Testis (tissue), 2 donors: ENCODE results near the gene BST2.

Experiments used
- POLR2A ChIP-seq: fragments of 450-650 bp; IDR thresholded peaks from one replicate; pipeline ENCODE4 v1.6.1; 2017; ENCODE audit warnings: antibody characterized with exemption, mild to moderate bottlenecking, moderate library complexity
- TF ChIP-seq, protein P1 (sequence below), 3 experiments: fragments of 450-650 bp in 2 of 3; fragments of 200-600 bp in 1 of 3; sonication (generic) in 1 of 3; IDR thresholded peaks; one replicate each; pipeline ENCODE4 v1.5.1; 2016 to 2019; ENCODE audit warnings: antibody characterized with exemption in 3 of 3, mild to moderate bottlenecking in 2 of 3, moderate library complexity in 1 of 3

DNA sequence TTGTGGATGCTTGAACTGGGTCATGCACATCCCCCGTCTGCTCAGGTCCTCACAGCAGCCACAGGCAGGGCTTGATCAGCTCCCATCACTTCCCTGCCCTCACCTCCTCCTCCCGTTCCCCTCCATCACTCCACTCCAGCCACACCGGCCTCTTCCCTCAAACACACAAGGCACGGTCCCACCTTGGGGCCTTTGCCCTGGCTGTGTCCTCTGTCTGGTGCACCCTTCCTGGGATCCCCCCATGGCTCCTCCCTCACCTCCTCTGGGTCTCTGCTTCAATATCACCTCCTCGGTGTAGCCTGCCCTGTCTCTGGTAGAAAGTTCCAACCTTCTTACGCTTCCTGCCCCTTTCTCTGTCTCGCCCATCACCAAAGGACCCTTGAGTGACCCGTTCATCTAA is 52.0 kb downstream of the BST2 start:
- TF ChIP-seq, protein P1, sequence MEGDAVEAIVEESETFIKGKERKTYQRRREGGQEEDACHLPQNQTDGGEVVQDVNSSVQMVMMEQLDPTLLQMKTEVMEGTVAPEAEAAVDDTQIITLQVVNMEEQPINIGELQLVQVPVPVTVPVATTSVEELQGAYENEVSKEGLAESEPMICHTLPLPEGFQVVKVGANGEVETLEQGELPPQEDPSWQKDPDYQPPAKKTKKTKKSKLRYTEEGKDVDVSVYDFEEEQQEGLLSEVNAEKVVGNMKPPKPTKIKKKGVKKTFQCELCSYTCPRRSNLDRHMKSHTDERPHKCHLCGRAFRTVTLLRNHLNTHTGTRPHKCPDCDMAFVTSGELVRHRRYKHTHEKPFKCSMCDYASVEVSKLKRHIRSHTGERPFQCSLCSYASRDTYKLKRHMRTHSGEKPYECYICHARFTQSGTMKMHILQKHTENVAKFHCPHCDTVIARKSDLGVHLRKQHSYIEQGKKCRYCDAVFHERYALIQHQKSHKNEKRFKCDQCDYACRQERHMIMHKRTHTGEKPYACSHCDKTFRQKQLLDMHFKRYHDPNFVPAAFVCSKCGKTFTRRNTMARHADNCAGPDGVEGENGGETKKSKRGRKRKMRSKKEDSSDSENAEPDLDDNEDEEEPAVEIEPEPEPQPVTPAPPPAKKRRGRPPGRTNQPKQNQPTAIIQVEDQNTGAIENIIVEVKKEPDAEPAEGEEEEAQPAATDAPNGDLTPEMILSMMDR (IDR thresholded peaks at IDR 0.05), result no peak
- TF ChIP-seq POLR2A, result no peak
